HG03575 (cell line): ENCODE measurements around the gene PLEKHO1.
"Not testable (repeated sequence)": the region's sequence is repeated elsewhere in the genome, so short reads cannot be mapped to it uniquely, and the experiment has no call there.

Experiments used
- ATAC-seq: cut with Tn5 transposase; IDR thresholded peaks from one replicate; pipeline ENCODE4 v1.9.1; 2021; ENCODE audit not compliant: unreplicated experiment, insufficient number of reproducible peaks, low FRiP score; ENCODE audit errors: extremely low read depth

PLEKHO1 gene

GRCh38 chr1:150149271-150150132, at the start of gene PLEKHO1:
PLEKHO1 (plus strand) TSS chr1:150149916; CDS start chr1:150150258, 342 bp downstream.
- ATAC-seq: no peak

- ATAC-seq: no peak
Measured at GRCh38 chr1:150102986-150103385, 46.7 kb upstream of the PLEKHO1 start.

GRCh38 chr1:150106341-150106740, 43.4 kb upstream of the PLEKHO1 start:
- ATAC-seq: no peak

- ATAC-seq: no peak
Measured at GRCh38 chr1:150109586-150109985, 40.1 kb upstream of the PLEKHO1 start.

GRCh38 chr1:150110116-150110515, 39.6 kb upstream of the PLEKHO1 start:
- ATAC-seq: no peak

- ATAC-seq: no peak
Measured at GRCh38 chr1:150111670-150112069, 38.0 kb upstream of the PLEKHO1 start.

- no peak for ATAC-seq
Measured at GRCh38 chr1:150115121-150115520, 34.6 kb upstream of the PLEKHO1 start.

- no peak for ATAC-seq
Measured at GRCh38 chr1:150118716-150119115, 31.0 kb upstream of the PLEKHO1 start.

GRCh38 chr1:150121236-150121862, 28.4 kb upstream of the PLEKHO1 start:
- no peak for ATAC-seq

GRCh38 chr1:150126811-150127210, 22.9 kb upstream of the PLEKHO1 start:
- no peak for ATAC-seq

GRCh38 chr1:150127464-150127863, 22.3 kb upstream of the PLEKHO1 start:
- ATAC-seq: no peak

GRCh38 chr1:150127868-150128267, 21.8 kb upstream of the PLEKHO1 start:
- no peak for ATAC-seq

- no peak for ATAC-seq
Measured at GRCh38 chr1:150132372-150132771, 17.3 kb upstream of the PLEKHO1 start.

- no peak for ATAC-seq
Measured at GRCh38 chr1:150134537-150134936, 15.2 kb upstream of the PLEKHO1 start.

- not testable (repeated sequence) for ATAC-seq
Measured at GRCh38 chr1:150135400-150135799, 14.3 kb upstream of the PLEKHO1 start.

- ATAC-seq: no peak
Measured at GRCh38 chr1:150138044-150138443, 11.7 kb upstream of the PLEKHO1 start.

GRCh38 chr1:150141452-150141851, 8.3 kb upstream of the PLEKHO1 start:
- ATAC-seq: no peak

- no peak for ATAC-seq
Measured at GRCh38 chr1:150142083-150142482, 7.6 kb upstream of the PLEKHO1 start.

GRCh38 chr1:150144606-150145005, 5.1 kb upstream of the PLEKHO1 start:
- ATAC-seq: no peak

GRCh38 chr1:150146016-150146415, 3.7 kb upstream of the PLEKHO1 start:
- not testable (repeated sequence) for ATAC-seq
